ENCODE data around the gene MARCHF9.
A peak's percentile ranks its signal among the peaks of the same experiment; 100 is the strongest.
"Not testable (repeated sequence)": the region's sequence is repeated elsewhere in the genome, so short reads cannot be mapped to it uniquely, and the experiment has no call there.

Gene MARCHF9

GRCh38 chr12:57754411-57755193 is at the start of gene MARCHF9:
Gene MARCHF9, plus strand, starts transcription at chr12:57755103. Its CDS starts 426 bp downstream, at chr12:57755529.
- peak in 1 of 2 experiments; percentile 21 for DNase-seq

GRCh38 chr12:57707250-57707649 is 47.7 kb upstream of the MARCHF9 start:
- DNase-seq, result no peak

- no peak for DNase-seq
Observed at GRCh38 chr12:57708296-57708695, 46.6 kb upstream of the MARCHF9 start.

GRCh38 chr12:57712701-57713100 is 42.2 kb upstream of the MARCHF9 start:
- DNase-seq, result no peak

GRCh38 chr12:57713209-57713608 is 41.7 kb upstream of the MARCHF9 start:
- DNase-seq, result no peak

GRCh38 chr12:57715036-57715748 is 39.7 kb upstream of the MARCHF9 start:
- DNase-seq, result not testable (repeated sequence)

GRCh38 chr12:57715786-57716185 is 39.1 kb upstream of the MARCHF9 start:
- DNase-seq, result no peak

- DNase-seq, result no peak
Observed at GRCh38 chr12:57716305-57716704, 38.6 kb upstream of the MARCHF9 start.

GRCh38 chr12:57717131-57717530 is 37.8 kb upstream of the MARCHF9 start:
- DNase-seq, result no peak

GRCh38 chr12:57717846-57718640 is 36.9 kb upstream of the MARCHF9 start:
- no peak for DNase-seq

- DNase-seq, result no peak
Observed at GRCh38 chr12:57718641-57719528, 36.0 kb upstream of the MARCHF9 start.

- DNase-seq, result no peak
Observed at GRCh38 chr12:57719777-57720605, 34.9 kb upstream of the MARCHF9 start.

GRCh38 chr12:57720606-57721595 is 34.0 kb upstream of the MARCHF9 start:
- no peak for DNase-seq

GRCh38 chr12:57721846-57722608 is 32.9 kb upstream of the MARCHF9 start:
- DNase-seq, result not testable (repeated sequence)

GRCh38 chr12:57722716-57723629 is 31.9 kb upstream of the MARCHF9 start:
- DNase-seq, result no peak

- DNase-seq, result no peak
Observed at GRCh38 chr12:57723630-57723962, 31.3 kb upstream of the MARCHF9 start.

GRCh38 chr12:57724003-57724935 is 30.6 kb upstream of the MARCHF9 start:
- no peak for DNase-seq
